BJ (cell line): Measurements from ENCODE around the gene WDR33. TPM values are rescaled to one million over a fixed set of nuclear protein-coding genes. Genes with fewer than 3 reads are reported as not detected.

Source experiments
- CTCF ChIA-PET: fragments of 350-600 bp; formaldehyde crosslinking; extraction: SDS; loops from one replicate; lab custom pipeline; 2021; ENCODE audit warnings: antibody characterized with exemption, inconsistent platforms; lab: Yijun Ruan, JAX
- POLR2A ChIA-PET: fragments of 300-600 bp; sonication (Branson Sonifier 250); formaldehyde crosslinking; extraction: SDS; loops from one replicate; lab custom pipeline; 2021; ENCODE audit warnings: antibody characterized with exemption; lab: Charles Lee
- DNase-seq: peaks from one replicate; pipeline ENCODE4 v3.0.0-alpha.2; 2011; ENCODE audit warnings: low read depth
- H3K27me3 ChIP-seq: 2 replicates; pipeline ENCODE4 v1.6.0; 2011; ENCODE audit warnings: low read length; ENCODE audit not compliant: control insufficient read depth, insufficient read depth
- H3K36me3 ChIP-seq: 2 replicates; pipeline ENCODE4 v1.5.1; 2011; ENCODE audit warnings: low read length; ENCODE audit not compliant: control insufficient read depth, insufficient read depth
- H3K4me3 ChIP-seq: 2 replicates; pipeline ENCODE4 v1.5.1; 2011; ENCODE audit warnings: low read depth, mild to moderate bottlenecking, control low read depth, low read length
- CTCF ChIP-seq: IDR thresholded peaks from 2 replicates; pipeline ENCODE4 v1.5.1; 2011; ENCODE audit warnings: low read depth, mild to moderate bottlenecking, control low read depth, inconsistent platforms, low read length, moderate library complexity; ENCODE audit not compliant: insufficient read depth
- polyA plus RNA-seq: library from polyadenylated mRNA; depleted of rRNA; stranded (reverse); fragments of >200 nt; gene quantifications from 2 replicates; pipeline ENCODE4 v1.2.3, GENCODE V29; 2011

Gene WDR33
- polyA plus RNA-seq, 1 experiment = 14.8 TPM

- TF ChIP-seq CTCF = no peak
These were observed 128.8 kb downstream of the WDR33 start for GRCh38 chr2:127681976-127682857.

GRCh38 chr2:127681288-127681804 is 129.6 kb downstream of the WDR33 start:
- Histone ChIP-seq H3K4me3 (no peak overlapping the region), H3K36me3 (no peaks in the 10 kb centered on the region), H3K27me3 (peaks cover 12% of the 10 kb centered on the region)
- POLR2A ChIA-PET = no interaction called here
- CTCF ChIA-PET = interaction anchor here (0.6 to 2.0 kb wide), 2 partner anchors 14 to 90 kb away, joined by 3 to 12 read pairs; no protein-coding TSS in a partner anchor
- TF ChIP-seq CTCF = no peak
- DNase-seq = no peak

More at GRCh38 chr2:127681976-127682857, 128.8 kb downstream of the WDR33 start:
- Histone ChIP-seq H3K27me3 (peaks cover 7% of the 10 kb centered on the region), H3K4me3 (no peak overlapping the region), H3K36me3 (no peaks in the 10 kb centered on the region)
- ChIA-PET CTCF (interaction anchor here (1.1 to 2.0 kb wide), 3 partner anchors 13 to 91 kb away, joined by 4 to 12 read pairs (median 7); no protein-coding TSS in a partner anchor), POLR2A (no interaction called here)
- DNase-seq = no peak

- ChIA-PET CTCF (interaction anchor here (0.6 to 1.4 kb wide), 3 partner anchors 16 to 90 kb away, joined by 3 to 4 read pairs (median 3); no protein-coding TSS in a partner anchor), POLR2A (no interaction called here)
- no peak overlapping the region for H3K4me3 ChIP-seq
- H3K36me3 ChIP-seq = no peaks in the 10 kb centered on the region
- TF ChIP-seq CTCF = no peak
- peaks cover 12% of the 10 kb centered on the region for H3K27me3 ChIP-seq
- no peak for DNase-seq
These were observed 130.2 kb downstream of the WDR33 start for GRCh38 chr2:127680706-127681287.

GRCh38 chr2:127679680-127680361 is 131.2 kb downstream of the WDR33 start:
- CTCF ChIA-PET = interaction anchor here (0.9 to 1.4 kb wide), 2 partner anchors 17 to 89 kb away, joined by 3 to 4 read pairs; no protein-coding TSS in a partner anchor
- no peak for TF ChIP-seq CTCF
- DNase-seq = no peak
- peaks cover 12% of the 10 kb centered on the region for H3K27me3 ChIP-seq
- POLR2A ChIA-PET = no interaction called here
- H3K4me3 ChIP-seq = no peak overlapping the region
- H3K36me3 ChIP-seq = no peaks in the 10 kb centered on the region

GRCh38 chr2:127678991-127679390 is 132.0 kb downstream of the WDR33 start:
- H3K4me3 ChIP-seq = no peak overlapping the region
- no peaks in the 10 kb centered on the region for H3K36me3 ChIP-seq
- DNase-seq = no peak
- TF ChIP-seq CTCF = no peak
- peaks cover 12% of the 10 kb centered on the region for H3K27me3 ChIP-seq
- ChIA-PET POLR2A (no interaction called here), CTCF (no interaction called here)
